ENCODE data around the gene CACNA2D3.

The CACNA2D3 gene

DNA sequence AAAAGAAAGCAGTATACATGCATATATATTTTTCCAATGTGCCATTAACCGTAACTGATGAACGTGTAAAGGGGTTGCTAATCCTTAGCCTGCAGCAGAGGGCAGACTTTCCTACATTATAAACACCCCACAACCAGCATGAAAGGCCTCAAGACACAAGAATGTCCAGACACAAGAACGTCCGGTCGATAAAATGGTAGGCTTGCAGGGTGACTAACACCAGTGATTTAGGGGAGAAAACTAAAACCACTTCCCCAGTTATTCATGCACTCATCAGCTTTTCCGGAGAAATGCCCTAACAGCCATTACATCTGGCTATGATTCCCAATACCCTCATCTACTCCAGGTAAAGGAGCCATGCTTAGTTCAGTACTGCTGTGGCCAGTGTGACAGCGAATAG is 748.1 kb downstream of the CACNA2D3 start:
- no peak for DNase-seq

DNA sequence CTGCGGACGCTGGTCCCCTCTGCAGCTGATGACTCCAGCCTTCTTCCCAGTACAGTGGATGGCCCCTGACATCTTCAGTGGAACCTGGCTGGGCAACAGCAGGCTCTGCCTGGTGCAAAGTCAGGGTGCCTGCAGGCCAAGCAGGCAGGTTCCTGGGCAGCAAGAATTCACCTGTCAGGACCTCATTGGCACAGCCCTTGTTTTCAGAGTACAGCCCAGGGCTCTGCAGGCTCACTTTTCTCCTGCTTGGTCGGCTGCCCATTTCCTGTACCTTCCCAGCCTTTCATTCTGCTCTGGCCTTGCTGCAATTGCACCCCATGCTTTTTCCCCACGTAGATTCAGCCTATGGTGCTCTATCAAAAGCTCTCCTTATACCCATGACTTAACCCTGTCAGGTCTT is 749.5 kb downstream of the CACNA2D3 start:
- DNase-seq: no peak

DNA sequence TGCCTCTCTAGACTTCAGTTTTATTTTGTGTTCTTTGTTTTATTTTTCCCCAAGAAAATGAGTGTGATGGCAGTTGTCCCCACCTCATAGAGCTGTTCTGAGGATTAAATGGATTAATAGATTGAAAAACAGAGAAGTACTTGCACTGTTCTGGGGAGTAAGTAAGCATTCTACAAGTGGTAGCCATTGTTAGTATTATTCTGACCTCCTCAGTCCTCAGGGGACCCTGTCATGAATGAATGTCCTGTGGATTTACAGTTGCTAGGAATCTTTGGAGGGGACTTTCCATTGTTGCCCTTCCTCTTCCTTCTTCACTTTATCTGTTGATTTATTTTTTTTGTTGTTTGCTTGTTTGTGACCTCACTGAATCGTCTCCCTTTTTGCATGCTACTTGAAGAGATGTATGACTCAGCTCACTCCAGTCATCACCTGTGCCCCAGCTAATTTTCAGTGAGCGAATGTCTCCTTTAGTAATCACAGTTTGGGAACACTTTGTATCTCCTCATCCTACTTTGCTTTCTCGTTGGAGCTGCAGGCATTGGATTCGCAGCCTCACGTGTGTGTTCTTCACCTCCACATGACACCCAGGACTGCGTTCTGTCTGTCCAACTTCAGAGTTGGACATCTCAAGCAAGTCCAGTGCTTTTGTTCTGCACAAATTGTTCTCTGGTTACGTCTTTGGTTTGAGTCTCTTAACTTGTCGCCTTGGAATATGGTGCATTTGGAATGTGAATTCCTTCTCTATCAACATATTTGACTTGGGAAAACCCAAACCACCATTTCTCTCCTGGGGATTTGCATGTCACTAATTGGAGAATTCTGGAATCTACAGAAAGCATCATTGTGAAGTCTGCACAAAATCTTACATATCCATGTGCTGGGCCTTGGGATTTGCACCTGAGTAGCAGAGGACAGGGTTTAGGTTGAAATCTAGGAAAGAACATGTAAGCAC is 751.0 kb downstream of the CACNA2D3 start:
- no peak for DNase-seq

DNA sequence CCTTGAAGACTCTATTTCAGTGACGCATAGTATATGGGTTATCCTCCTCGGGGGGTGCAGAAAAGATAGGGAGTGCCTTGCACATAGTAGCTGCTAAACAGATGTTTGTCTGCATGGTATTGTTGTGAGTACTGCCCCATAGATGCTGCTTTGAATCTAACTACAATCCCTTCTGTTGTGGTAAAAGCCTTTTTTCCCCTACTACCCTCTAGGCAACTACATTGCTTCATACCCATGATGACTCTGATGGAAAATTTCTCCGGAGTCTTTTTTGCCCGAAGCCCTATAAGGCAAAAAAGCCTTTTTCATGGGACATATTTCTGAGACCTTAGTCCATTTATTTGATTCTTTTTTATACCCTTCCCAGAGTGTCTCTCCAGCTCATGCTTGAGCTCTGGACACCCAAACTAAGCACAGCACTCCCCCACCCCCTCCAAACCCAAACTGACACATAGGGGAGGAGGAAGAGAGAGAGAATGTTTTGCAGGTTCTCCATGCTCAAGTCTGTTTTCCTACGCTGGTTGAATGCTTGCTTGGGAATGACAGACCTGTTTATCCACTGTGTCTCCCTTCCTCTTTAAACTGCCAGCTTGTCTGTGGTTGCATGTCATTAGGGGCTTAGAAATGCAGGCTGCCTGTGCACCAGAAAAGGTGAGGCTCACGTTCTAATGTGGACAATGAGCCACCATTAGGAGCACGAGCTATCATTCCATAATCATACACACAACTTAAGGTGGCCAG is 752.6 kb downstream of the CACNA2D3 start:
- DNase-seq: no peak

DNA sequence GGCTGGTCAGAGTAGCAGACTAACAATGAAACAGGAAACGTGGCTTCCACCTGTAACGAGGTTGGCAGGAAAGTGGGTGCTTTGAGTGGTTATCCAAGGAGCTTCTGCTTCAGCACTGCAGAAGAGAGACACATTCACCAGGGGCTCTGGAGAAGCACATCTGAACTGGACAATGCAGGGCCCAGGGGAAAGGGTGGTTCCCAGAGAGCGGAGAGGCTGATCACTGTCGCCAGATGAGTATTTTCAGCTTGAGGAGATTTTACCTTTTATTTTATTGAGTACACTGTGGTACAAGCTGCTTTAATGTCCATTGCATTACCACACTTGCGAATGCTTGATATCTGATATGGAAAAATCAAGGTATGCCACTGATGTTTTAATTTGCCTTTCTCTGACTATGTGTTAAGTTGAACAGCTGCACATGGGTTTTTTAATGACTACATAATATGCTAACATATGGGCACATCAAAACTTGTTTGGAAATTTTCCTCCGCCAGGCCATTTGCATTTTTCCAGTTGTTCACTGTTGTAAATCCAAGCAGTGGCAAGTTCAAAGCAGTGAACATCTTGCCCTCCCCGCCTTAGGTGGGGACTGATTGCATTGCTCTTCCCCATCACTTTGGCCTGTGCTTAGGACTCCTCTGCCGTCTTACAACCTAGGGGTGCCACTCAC is 753.4 kb downstream of the CACNA2D3 start:
- DNase-seq: no peak

DNA sequence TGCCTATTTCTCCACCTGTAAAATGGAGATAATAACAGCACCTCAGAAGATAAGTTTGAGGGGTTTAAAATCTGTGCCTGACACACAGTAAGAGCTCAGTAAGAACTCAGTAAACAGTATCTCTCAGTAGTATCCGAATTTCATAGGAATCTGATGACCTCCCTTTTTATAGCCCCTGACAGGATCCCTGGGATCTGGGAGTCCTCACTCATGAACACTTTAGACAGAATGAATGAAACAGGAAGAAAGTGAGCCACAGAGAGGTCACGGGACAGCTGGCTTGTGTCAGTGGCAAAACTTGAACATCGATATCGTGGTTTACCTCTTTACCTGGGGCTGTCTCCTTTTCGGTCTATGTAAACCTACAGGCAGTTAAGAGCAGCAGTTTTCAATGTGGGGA is 754.3 kb downstream of the CACNA2D3 start:
- no peak for DNase-seq

DNA sequence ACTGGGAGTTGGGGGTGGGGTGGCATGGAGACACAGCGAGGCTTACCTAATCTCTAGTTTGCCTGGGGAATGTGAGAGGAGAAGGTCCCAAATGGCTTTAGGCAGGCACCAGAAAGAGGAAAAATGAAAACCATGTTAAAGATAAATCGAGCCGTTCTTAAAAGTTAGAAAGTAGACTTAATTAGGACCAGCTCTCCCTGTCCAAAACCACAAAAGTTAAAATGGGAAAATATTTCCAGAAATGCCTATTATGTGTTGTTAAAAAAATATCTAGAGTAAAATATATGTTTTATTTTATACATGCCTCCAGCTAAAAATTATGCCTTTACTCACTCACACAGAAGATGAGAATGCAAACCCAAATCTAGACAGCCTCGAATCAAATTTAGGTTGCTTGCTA is 755.4 kb downstream of the CACNA2D3 start:
- DNase-seq: no peak

DNA sequence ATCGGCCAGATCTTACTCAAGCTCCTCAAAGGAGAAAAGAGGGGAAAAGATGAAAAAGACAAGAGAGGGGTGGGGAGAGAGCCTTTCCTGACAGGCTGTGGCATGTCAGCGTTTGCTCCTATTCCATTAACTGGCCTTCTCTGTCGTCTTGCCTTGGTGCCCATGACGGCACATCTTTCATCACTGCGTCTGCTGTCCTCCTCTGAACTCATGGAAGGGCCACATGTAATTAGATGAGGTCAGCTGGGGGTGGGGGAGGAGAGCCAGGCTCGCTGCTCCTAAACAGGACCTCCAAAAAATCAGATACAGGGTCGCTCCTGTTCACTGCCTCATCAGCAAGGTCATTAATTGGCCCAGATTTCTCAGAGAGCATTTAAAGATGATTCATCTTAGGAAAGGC is 755.8 kb downstream of the CACNA2D3 start:
- DNase-seq: no peak

DNA sequence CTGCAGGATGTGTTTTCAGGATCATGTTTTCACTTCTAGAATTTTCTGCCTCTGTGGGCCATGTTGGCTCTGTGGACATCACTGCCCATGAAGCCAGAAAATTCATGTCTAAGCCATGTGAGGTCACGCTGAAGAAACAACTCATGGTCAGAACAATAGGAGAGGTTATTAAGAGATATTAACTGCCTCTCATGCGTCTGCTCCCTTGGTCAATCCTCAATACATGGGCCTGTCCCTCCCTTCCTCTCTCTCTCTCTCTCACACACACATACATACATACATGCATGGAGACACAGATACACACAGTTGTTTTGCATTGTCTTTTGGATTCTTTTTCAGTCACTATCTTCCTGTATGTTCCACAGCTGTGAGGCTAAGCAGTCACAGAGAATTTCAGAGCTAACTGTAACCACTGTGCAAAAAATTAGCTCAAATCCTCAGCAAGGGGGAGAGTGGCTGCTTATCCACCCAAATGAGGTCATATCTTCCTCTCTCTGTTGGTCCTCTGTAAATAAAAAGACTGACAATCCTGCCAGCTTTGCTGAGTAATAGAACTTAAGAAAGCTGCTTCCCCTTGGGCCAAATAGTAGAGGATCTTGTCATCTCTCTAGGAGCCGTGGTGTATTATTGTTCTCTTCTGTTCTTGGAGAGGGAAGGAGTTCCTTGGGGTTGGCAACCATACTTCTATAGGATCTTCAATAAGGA is 759.9 kb downstream of the CACNA2D3 start:
- DNase-seq: no peak

DNA sequence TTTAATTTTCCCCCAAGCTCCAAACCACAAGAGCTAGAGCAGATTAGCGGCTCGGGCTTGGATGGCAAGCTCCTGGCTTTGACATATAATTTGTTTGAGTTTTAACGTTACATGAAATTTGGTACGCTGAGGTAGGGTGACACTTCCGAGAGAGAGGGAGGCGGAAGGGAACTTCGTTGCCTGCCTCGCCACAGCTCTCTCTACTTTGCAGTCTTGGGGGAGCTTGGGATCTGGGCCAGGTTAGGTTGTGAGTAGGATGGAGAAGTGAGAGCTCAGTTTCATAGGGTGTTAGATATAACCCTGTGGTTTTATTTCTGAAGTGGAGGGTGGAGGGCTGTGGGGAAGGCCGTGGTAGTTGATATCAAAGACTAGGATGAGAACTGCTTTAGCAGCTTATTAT is 765.8 kb downstream of the CACNA2D3 start:
- no peak for DNase-seq

DNA sequence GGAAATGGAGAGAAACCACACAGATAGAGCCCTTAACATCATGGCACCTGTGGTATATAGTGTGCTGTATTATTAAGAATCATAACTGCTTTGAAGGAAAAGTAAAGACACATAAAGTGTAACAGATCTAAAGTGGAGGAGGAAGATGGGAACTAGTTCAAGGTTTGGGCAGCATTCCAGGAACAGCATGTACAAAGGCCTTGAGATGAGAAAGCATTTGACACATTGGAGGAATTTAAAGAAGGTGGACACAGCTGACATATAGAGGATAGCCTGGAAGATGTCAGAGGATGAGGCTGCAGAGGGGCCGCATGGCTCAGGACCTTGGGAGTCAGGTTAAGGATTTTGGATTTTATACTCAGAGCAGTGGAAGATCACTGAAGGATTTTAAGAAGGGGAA is 766.5 kb downstream of the CACNA2D3 start:
- DNase-seq: no peak

DNA sequence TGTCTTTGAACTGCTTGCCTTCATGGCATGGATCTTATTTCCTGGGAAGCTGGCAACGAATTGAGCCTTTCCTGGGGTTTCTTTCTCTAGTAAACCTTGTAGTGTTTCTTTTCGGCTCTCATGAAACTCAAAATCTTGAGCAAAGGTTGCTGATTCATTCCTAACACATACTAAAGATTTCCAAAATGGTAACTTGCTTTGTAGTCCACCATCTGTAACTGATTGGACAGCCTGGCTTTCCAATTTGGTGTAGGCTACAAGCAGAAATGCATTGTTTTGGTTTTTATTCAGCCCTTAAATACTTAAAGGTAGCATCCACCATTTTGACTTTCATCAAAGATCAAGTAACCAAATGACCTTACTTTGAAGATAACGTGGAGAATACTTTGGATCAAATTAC is 767.4 kb downstream of the CACNA2D3 start:
- DNase-seq: no peak

DNA sequence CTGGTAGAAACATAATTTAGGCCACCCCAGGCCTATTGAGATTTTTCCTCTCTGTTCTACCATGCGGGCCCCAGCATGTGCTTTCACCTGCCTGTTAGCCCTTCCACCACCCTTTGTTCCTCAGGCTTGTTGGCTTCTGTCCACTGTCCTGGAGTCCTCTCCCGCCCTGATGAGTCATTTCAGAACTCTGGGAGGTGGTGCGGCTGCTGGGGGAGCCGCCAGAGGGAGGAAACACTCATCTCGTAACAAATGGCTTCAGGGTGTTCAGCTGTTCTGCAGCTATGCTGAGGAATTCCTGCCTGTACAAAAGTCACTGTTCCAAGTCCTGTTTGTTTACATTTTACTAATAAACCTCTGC is 769.2 kb downstream of the CACNA2D3 start:
- no peak for DNase-seq

DNA sequence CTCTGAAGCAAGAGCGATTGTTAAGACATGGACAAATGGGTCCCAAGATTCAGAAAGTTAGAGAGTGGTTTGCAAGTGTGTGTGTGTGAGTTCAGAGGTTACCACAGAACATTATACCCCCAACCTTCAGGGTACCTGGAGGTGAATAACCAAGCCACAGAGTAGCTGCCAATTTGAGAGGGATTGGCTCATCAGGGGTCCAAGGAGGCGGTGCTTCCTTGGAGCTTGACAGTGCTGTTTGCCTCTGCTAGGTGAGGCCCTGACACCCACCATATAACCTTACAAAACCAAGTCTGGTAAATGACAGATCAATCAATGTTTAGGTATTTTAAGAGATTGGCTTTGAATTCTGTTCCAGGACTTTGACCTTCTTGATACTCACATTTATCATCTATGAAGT is 769.8 kb downstream of the CACNA2D3 start:
- DNase-seq: no peak

DNA sequence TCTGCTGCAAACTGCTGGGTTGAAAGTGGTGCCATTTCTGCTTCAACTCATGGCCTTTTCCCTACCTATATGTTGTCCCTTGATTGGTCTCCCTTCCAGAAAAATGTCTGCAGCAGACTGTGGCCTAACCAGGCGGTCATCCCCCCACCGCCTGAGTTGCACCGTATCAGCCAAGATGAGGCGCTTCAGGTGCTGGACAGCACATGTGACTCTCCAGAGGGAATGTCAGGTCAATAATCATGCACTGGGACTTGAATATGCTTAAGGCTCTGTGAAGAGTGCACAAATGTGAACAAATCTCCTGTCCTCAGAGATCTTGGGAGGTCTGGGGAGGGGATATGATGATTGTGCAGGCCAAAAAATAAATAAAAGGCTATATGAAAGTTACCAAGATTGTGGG is 773.3 kb downstream of the CACNA2D3 start:
- no peak for DNase-seq

DNA sequence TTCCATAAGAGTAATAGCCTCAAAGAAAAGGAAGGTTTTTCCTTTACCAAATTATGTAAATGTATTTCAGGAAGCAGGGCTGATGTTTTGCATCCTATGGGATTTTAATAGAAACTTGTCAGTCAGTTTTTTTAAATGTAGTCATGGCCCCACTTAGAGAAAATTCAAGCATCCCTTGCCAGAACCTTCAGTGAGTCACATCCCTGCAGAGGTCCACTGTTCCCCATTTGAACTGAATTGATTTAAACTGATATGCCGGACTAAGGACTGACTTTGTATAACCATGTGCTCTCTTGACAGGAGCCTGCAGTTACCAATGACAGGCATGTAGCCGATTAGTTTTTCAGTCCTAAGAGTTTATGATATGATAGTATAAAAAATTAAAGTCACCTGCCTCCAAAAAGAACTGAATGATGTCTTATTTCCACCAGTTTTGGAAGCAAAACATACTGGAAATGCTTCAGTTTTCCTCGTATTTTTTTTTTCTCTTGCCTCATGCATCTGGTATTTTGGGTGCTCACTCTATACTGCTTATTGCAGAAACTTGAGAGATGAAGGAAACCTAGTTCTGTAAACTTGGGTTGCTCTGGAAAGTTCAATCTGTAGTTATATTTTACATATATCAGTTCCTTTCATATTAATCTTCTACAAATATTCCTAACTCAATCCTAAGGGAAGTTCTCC is 774.8 kb downstream of the CACNA2D3 start:
- DNase-seq: no peak

DNA sequence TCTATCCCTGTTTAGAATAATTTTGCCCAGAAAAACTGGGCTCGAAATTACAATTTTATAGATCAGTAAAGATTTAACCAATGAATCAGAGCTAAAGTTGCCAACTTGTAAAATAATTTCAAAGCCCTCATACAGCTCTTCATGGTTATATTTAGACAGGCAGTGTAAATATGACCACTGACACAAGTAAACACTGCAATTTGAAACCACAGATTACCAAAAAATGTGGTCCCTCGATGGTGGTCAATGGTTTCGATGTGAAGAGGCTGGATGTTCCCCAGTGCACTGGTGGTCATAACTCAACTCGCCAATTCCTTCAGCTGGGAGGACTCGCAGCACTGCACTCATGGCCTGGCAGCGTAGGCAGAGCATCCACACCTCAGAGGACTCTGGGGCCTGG is 776.9 kb downstream of the CACNA2D3 start:
- no peak for DNase-seq

DNA sequence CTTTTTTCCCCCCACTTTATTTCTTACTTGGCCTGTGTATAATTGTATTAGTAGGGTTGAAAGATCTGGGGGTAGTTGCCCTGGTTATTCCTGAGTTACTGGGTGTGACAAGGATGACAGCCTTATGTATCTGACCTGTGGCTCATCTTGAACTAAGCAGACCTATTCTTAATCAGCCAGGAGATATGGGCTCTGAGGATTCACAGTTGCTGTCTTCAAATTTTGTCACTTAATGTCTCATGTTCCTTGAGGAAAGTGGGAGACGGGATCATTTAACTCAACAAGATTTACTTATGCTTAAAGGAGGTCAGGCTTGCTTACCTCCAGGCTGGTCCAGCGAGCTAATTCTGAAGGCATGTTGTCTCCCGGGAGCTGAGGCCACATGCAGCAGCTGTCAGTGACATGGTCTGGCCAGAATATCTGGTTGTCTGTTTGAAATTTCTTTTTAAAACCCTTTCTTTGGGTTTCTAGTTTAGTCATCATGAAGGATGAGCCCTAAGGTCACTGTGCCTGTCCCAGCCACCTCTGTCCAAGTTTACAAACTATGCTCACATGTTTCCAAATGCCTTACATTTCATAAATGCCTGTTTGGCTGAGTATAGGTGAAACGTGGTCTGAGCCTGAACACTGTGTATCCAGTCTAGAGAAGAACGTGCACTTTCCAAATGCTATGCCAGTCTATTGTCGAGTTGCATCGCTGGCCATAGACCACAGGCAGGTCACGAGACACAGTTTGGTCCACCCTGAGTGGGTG is 778.7 kb downstream of the CACNA2D3 start:
- no peak for DNase-seq

DNA sequence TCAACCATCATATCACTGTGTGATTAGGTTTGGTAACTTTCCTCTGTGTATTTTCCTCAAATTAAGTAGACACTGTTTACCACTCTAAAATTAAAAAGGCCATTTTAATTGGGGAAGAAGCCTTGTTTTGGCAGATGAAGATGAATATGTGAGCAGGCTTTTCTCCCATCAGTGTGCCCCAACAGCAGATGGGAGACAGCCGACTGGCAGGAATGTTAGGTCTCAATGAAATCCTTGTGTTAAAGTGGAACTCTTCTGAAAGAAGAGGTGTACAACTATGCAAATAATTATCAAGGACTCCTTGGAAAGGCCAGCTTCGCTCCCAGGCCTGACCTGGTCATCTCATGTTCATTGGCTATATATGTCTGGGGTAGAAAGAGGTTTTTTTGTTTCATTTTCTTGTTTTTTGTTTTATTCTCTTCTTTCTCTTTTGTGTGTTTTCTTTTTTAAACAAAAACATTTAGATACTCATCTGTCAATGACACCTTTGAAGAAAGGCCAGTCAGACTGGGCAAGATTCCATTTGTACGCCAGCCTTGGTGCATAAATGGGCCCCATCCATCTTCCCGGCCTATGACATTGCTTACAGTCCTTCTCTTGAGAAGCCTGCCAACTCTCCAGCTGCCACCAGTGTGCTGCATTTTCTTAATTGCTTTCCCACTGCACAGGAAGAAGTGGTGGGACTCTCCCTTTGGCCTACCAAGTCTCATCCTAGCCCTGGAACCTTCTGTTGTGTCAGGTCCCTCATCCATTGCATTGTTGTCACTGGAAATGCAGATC is 779.7 kb downstream of the CACNA2D3 start:
- DNase-seq: no peak

DNA sequence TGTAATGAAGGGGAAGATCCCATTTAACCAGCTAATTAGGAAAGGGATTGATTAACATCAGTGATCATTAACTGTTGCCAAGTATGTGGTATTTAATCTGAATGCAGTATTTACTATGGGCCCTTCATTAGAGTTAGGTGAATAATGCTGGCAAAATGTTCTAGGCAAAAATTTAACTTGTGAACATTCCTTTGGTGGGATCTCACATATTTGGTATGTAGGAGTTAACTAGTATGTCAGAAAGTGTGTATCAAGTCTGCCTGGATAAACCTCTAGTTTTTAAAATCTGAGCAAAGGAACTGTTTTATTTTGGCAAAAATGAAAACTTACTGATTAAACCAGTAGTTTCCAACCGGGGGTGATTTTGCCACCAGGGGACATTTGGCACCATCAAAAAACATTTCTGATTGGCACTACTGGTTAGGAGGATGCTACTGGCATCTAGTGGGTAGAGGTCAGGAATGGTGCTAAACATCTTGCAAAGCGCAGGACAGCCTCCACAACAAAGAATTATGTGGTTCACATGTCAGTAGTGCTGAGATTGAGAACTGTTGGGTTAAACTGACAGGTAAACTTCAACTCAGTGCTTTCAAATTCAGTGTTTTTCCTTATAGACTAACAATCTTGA is 783.0 kb downstream of the CACNA2D3 start:
- no peak for DNase-seq
